ENCODE measurements around the gene CHEK1. TPM values are rescaled to one million over a fixed set of nuclear protein-coding genes. Genes with fewer than 3 reads are reported as not detected.

Gene CHEK1
- total and polyA plus RNA-seq, 2 of the 4 experiments (the other 2 are of a cell fraction), result 16.0 to 22.6 TPM

DNA sequence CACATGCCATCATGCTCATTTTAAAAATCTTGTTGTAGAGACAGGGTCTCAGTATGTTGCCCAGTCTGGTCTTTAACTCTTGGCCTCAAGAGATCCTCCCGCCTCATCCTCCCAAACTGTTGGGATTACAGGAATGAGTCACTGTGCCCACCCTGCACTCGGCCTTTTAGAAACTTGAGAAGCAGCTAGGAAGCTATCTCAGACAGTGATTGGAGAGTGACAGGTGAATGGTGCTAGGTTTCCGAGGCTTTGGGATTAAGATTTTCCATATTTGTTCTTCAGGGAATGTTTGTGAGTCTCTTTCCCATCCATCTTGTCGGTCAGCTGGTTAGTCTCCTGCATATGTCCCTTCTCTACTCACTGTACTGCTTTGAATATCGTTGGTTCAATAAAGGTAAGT is 45.2 kb upstream of the CHEK1 start:
- Histone ChIP-seq H3K4me2 (ENCODE audit: low read depth, low read length) (no peak overlapping the region), H4K5ac (ENCODE audit: low read depth, low read length) (no peak overlapping the region), H3K36me3 (ENCODE audit: control insufficient read depth, insufficient read depth, low read length) (peaks cover 44% of the 10 kb centered on the region), H3K4me3 (ENCODE audit: insufficient read depth, low read depth, low read length) (no peak overlapping the region), H3K9ac (ENCODE audit: low read depth, low read length) (no peak overlapping the region), H3K23ac (ENCODE audit: low read depth, low read length) (no peak overlapping the region), H3K9me1 (ENCODE audit: insufficient read depth, low read length) (peaks cover 4% of the 10 kb centered on the region; the same call in 1 of the 2 replicates), H2BK20ac (ENCODE audit: low read depth, low read length) (no peak overlapping the region), H3K27ac (ENCODE audit: insufficient read depth, low read length) (no peak overlapping the region), H3K4ac (ENCODE audit: low read depth, low read length) (no peak overlapping the region), H2AK5ac (ENCODE audit: low read depth, low read length) (no peak overlapping the region), H3K18ac (ENCODE audit: low read depth, low read length) (no peak overlapping the region), H2BK120ac (ENCODE audit: low read depth, low read length) (no peak overlapping the region), H4K91ac (ENCODE audit: insufficient read depth, low read depth, low read length) (no peak overlapping the region), H2BK5ac (ENCODE audit: low read depth, low read length, poor library complexity, severe bottlenecking) (no peak overlapping the region), H3K14ac (replicated peaks; ENCODE audit: low read depth, low read length) (no peak overlapping the region), H3K4me1 (ENCODE audit: control insufficient read depth, insufficient read depth, low read length) (no peaks in the 10 kb centered on the region; the same call in 1 of the 2 replicates), H4K8ac (ENCODE audit: low read depth in 2 of 2, low read length in 2 of 2) (no peak overlapping the region), H3K9me3 (ENCODE audit: control insufficient read depth, insufficient read depth, low read length) (no peaks in the 10 kb centered on the region), H3K56ac (ENCODE audit: extremely low read depth, insufficient read depth, low read length) (no peak overlapping the region), H3K79me1 (ENCODE audit: low read depth in 1 of 2, low read length in 2 of 2) (peaks cover 4 to 7% of the 10 kb centered on the region in 2 experiments; a peak in 2 of 4 replicates), H2BK15ac (ENCODE audit: low read depth, low read length) (no peak overlapping the region), H4K20me1 (ENCODE audit: insufficient read depth, low read length) (no peaks in the 10 kb centered on the region), H2AFZ (replicated peaks; ENCODE audit: low read length, poor library complexity) (no peak overlapping the region), H2AK9ac (replicated peaks; ENCODE audit: low read depth, low read length, poor library complexity) (no peak overlapping the region), H3K27me3 (ENCODE audit: control insufficient read depth, insufficient read depth, low read length) (no peaks in the 10 kb centered on the region)
- TF ChIP-seq BHLHE40 (IDR thresholded peaks at IDR 0.05; ENCODE audit: low read depth, low read length) (no peak), FOS (IDR thresholded peaks at IDR 0.05; ENCODE audit: low read depth, low read length) (no peak), POLR2A (IDR thresholded peaks at IDR 0.05; ENCODE audit: low read depth, low read length) (no peak), RAD21 (IDR thresholded peaks at IDR 0.05; ENCODE audit: low read length) (no peak)
- ChIA-PET POLR2A (ENCODE audit: unreplicated experiment) (no interaction called here), CTCF (no interaction called here)
- intact Hi-C loops (cut with micrococcal nuclease) (no loop called here), dilution Hi-C loops (cut with HindIII; ENCODE audit: low sequenced_read_pairs, unreplicated experiment) (no loop called here), in situ Hi-C loops (cut with MboI; ENCODE audit: low sequenced_read_pairs) (loop anchor here (25.0 kb wide), 1 partner anchor 943 kb away; no protein-coding TSS in a partner anchor)
- DNase-seq (no peak), ATAC-seq (ENCODE audit: low read depth) (no peak)
- BruUV-seq (replicated peaks), result no TSS peak
- WGBS, 2 experiments (ENCODE audit: extremely low coverage in 2 of 2, insufficient read length in 1 of 2), result no CpG with 5 or more reads among the region's 5 CpGs

All from IMR-90 (cell line).